ENCODE data around the gene ATF3.

Gene ATF3

DNA sequence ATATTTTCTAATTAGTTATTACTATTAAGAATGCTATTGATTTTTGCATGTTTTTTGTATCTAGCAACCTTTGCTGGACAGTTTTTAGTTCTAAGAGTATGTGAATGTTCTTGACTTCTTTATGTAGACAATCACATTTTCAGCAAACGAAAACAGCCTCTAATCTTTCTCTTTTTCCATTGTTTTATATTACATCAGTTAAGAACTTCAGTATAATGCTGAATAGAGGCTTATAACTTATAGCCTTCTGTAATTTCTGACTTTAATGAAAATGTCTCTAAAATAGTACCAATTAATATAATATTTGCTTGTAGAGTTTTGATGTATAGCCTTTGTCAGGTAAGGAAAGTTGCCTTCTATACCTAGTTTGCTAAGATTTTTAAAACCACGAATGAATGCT lies 33.2 kb upstream of the ATF3 start:
- Histone ChIP-seq H3K4me3 (ENCODE audit: low read depth, low read length) (no peak overlapping the region), H3K36me3 (replicated peaks) (no peaks in the 10 kb centered on the region), H3K27ac (no peak overlapping the region), H3K27me3 (replicated peaks) (no peaks in the 10 kb centered on the region)
- in situ Hi-C loops (cut with HindIII; ENCODE audit: low pct_ligation_motif_present, low sequenced_read_pairs): no loop called here
- DNase-seq: no peak
- TF ChIP-seq, protein P1, sequence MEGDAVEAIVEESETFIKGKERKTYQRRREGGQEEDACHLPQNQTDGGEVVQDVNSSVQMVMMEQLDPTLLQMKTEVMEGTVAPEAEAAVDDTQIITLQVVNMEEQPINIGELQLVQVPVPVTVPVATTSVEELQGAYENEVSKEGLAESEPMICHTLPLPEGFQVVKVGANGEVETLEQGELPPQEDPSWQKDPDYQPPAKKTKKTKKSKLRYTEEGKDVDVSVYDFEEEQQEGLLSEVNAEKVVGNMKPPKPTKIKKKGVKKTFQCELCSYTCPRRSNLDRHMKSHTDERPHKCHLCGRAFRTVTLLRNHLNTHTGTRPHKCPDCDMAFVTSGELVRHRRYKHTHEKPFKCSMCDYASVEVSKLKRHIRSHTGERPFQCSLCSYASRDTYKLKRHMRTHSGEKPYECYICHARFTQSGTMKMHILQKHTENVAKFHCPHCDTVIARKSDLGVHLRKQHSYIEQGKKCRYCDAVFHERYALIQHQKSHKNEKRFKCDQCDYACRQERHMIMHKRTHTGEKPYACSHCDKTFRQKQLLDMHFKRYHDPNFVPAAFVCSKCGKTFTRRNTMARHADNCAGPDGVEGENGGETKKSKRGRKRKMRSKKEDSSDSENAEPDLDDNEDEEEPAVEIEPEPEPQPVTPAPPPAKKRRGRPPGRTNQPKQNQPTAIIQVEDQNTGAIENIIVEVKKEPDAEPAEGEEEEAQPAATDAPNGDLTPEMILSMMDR (IDR thresholded peaks at IDR 0.05; ENCODE audit: low read depth, low read length, missing control alignments): no peak

DNA sequence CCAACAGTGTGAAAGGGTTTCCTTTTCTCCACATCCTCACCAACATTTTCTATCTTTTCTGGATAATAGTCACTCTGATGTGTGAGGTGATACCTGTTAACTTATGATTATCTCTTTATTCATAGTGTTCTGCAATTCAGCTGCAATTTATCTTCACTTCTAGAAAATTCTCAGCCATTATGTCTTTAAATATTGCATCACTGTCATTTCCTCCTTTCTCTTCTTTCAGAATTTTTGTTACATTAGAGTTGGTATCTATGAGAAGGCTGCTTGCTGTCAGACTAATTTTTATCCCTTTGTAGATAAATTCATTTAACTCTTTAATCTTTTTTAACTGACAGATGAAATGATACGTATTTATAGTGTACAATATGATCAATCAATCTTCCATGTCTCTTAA lies 30.5 kb upstream of the ATF3 start:
- no peaks in the 10 kb centered on the region for H3K27me3 ChIP-seq (replicated peaks)
- H3K27ac ChIP-seq: no peak overlapping the region
- in situ Hi-C loops (cut with HindIII; ENCODE audit: low pct_ligation_motif_present, low sequenced_read_pairs): no loop called here
- no peak overlapping the region for H3K4me3 ChIP-seq (ENCODE audit: low read depth, low read length)
- DNase-seq: no peak
- TF ChIP-seq, protein P1 (IDR thresholded peaks at IDR 0.05; ENCODE audit: low read depth, low read length, missing control alignments): no peak
- H3K36me3 ChIP-seq (replicated peaks): no peaks in the 10 kb centered on the region

DNA sequence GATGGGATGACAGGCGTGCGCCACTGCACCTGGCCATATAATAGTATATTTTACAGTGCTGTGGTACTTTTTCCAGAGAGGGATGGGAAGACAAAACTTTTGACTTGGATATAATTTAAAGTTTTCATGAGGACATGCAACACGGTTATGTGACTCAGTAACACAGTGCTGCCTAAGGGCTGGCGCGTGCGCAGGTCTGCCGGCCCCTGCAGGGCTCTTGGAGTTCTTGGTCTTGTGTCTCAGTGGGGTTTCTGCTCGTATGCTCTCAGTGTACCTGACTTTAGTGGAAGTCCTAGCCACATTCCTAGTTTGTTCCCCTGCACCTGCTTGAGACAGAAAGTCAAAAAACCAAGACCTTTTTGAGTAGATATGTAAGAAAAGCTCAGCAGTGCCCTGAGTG lies 27.5 kb upstream of the ATF3 start:
- H3K4me3 ChIP-seq (ENCODE audit: low read depth, low read length): no peak overlapping the region
- TF ChIP-seq, protein P1 (IDR thresholded peaks at IDR 0.05; ENCODE audit: low read depth, low read length, missing control alignments): no peak
- no peak for DNase-seq
- no peaks in the 10 kb centered on the region for H3K36me3 ChIP-seq (replicated peaks)
- no peaks in the 10 kb centered on the region for H3K27me3 ChIP-seq (replicated peaks)
- H3K27ac ChIP-seq: no peak overlapping the region
- in situ Hi-C loops (cut with HindIII; ENCODE audit: low pct_ligation_motif_present, low sequenced_read_pairs): no loop called here

GRCh38 chr1:212582291-212582690 lies 26.3 kb upstream of the ATF3 start:
- TF ChIP-seq, protein P1 (IDR thresholded peaks at IDR 0.05; ENCODE audit: low read depth, low read length, missing control alignments): no peak
- in situ Hi-C loops (cut with HindIII; ENCODE audit: low pct_ligation_motif_present, low sequenced_read_pairs): no loop called here
- H3K27me3 ChIP-seq (replicated peaks): no peaks in the 10 kb centered on the region

GRCh38 chr1:212582808-212583615 lies 25.5 kb upstream of the ATF3 start:
- in situ Hi-C loops (cut with HindIII; ENCODE audit: low pct_ligation_motif_present, low sequenced_read_pairs): no loop called here
- Histone ChIP-seq H3K27ac (no peak overlapping the region), H3K4me3 (ENCODE audit: low read depth, low read length) (no peak overlapping the region), H3K27me3 (replicated peaks) (no peaks in the 10 kb centered on the region), H3K36me3 (replicated peaks) (no peaks in the 10 kb centered on the region)
- no peak for DNase-seq
- TF ChIP-seq, protein P1 (IDR thresholded peaks at IDR 0.05; ENCODE audit: low read depth, low read length, missing control alignments): no peak

More at GRCh38 chr1:212582291-212582690, 26.3 kb upstream of the ATF3 start:
- DNase-seq: no peak
- no peak overlapping the region for H3K4me3 ChIP-seq (ENCODE audit: low read depth, low read length)
- no peaks in the 10 kb centered on the region for H3K36me3 ChIP-seq (replicated peaks)
- H3K27ac ChIP-seq: no peak overlapping the region

- TF ChIP-seq, protein P1 (IDR thresholded peaks at IDR 0.05; ENCODE audit: low read depth, low read length, missing control alignments): no peak
- in situ Hi-C loops (cut with HindIII; ENCODE audit: low pct_ligation_motif_present, low sequenced_read_pairs): no loop called here
- H3K27me3 ChIP-seq (replicated peaks): no peaks in the 10 kb centered on the region
- H3K36me3 ChIP-seq (replicated peaks): no peaks in the 10 kb centered on the region
- DNase-seq: no peak
- H3K27ac ChIP-seq: no peak overlapping the region
- H3K4me3 ChIP-seq (ENCODE audit: low read depth, low read length): no peak overlapping the region
Observed at GRCh38 chr1:212583643-212584042, 24.9 kb upstream of the ATF3 start.
